Left lung (tissue), 10 donors: ENCODE results near the gene CSTF2T. TPM values are rescaled to one million over a fixed set of nuclear protein-coding genes. Genes with fewer than 3 reads are reported as not detected.

Source experiments
- ATAC-seq: fragments of 200-7000 bp; cut with Tn5 transposase; one replicate; pipeline ENCODE4 v1.9.1; 2020; ENCODE audit warnings: moderate library complexity
- DNase-seq, 4 donors: peaks; one replicate each; pipeline ENCODE4 v3.0.0-alpha.2; 2013 to 2020
- H3K27ac ChIP-seq, 2 donors: fragments of 200-600 bp; sonication (generic) in 1 of 2; one replicate each; pipeline versions ENCODE4 v1.5.0 to v1.8.0; 2020 to 2021
- H3K27me3 ChIP-seq, 2 donors: fragments of 200-600 bp; sonication (generic) in 1 of 2; one replicate each; pipeline versions ENCODE4 v1.5.0 to v1.8.0; 2020 to 2021
- H3K36me3 ChIP-seq, 2 donors: fragments of 200-600 bp; sonication (generic) in 1 of 2; one replicate each; pipeline versions ENCODE4 v1.5.0 to v1.8.0; 2020 to 2021
- H3K4me1 ChIP-seq, 2 donors: fragments of 200-600 bp; one replicate each; pipeline ENCODE4 v1.8.0; 2021
- H3K4me3 ChIP-seq, 2 donors: fragments of 200-600 bp; sonication (generic) in 1 of 2; one replicate each; pipeline versions ENCODE4 v1.5.0 to v1.8.0; 2020 to 2021; ENCODE audit warnings: mild to moderate bottlenecking in 1 of 2
- H3K9me3 ChIP-seq, 2 donors: fragments of 200-600 bp; sonication (generic) in 1 of 2; one replicate each; pipeline versions ENCODE4 v1.5.0 to v1.8.0; 2020 to 2021
- CTCF ChIP-seq, 2 donors: fragments of 200-600 bp; sonication (generic) in 1 of 2; IDR thresholded peaks; one replicate each; pipeline versions ENCODE4 v1.5.0 to v1.8.0; 2021; ENCODE audit warnings: antibody characterized with exemption in 2 of 2
- intact Hi-C, 2 donors: fragments of 100-400 bp; cut with DNase I; formaldehyde crosslinking; loops; one replicate each; pipeline versions ENCODE4 v1.11.2 to v1.14.2; 2022
- polyA plus RNA-seq, 6 donors: library from polyadenylated mRNA; unstranded; fragments of 120-200 nt; gene quantifications; one replicate each; pipeline ENCODE4 v1.2.1, GENCODE V29; 2013; ENCODE audit not compliant: insufficient read length in 6 of 6
- total RNA-seq, 2 donors: library from RNA; stranded (reverse); fragmentation: NEBNext Ultra II Directional; extraction: Animal tissue kit (Norgen Biotek cat#: 25700); gene quantifications; one replicate each; pipeline ENCODE4 v1.2.1, GENCODE V29; 2021
- donor health status: DM: no; HTN: yes; CAD: no.
- donor health status: DM: no; HTN: no; CAD: no.

CSTF2T gene
- total and polyA plus RNA-seq, 8 donors: 16.8 to 38.3 (median 35.1) TPM

- intact Hi-C loops: no loop called here
- Histone ChIP-seq H3K36me3 (no peaks in the 10 kb centered on the region), H3K27me3 (no peaks in the 10 kb centered on the region), H3K4me3 (no peak overlapping the region), H3K27ac (no peak overlapping the region), H3K9me3 (no peaks in the 10 kb centered on the region), H3K4me1 (no peaks in the 10 kb centered on the region)
- DNase-seq (no peak), ATAC-seq (no peak)
- no peak for TF ChIP-seq CTCF (IDR thresholded peaks at IDR 0.05)
Observed at GRCh38 chr10:51744235-51745000, 45.0 kb upstream of the CSTF2T start.

- no peak overlapping the region for H3K4me3 ChIP-seq
- no peak for ATAC-seq
- H3K27ac ChIP-seq: no peak overlapping the region
- no peak for DNase-seq
- no peaks in the 10 kb centered on the region for H3K9me3 ChIP-seq
- intact Hi-C loops: no loop called here
- no peaks in the 10 kb centered on the region for H3K36me3 ChIP-seq
- no peaks in the 10 kb centered on the region for H3K4me1 ChIP-seq
- no peak for TF ChIP-seq CTCF (IDR thresholded peaks at IDR 0.05)
- H3K27me3 ChIP-seq: no peaks in the 10 kb centered on the region
Observed at GRCh38 chr10:51743146-51743545, 43.8 kb upstream of the CSTF2T start.

- no peak for ATAC-seq
- TF ChIP-seq CTCF (IDR thresholded peaks at IDR 0.05): no peak
- Histone ChIP-seq H3K4me1 (no peaks in the 10 kb centered on the region), H3K27me3 (no peaks in the 10 kb centered on the region), H3K36me3 (no peaks in the 10 kb centered on the region), H3K27ac (no peak overlapping the region), H3K4me3 (no peak overlapping the region), H3K9me3 (no peaks in the 10 kb centered on the region)
- no peak for DNase-seq
- intact Hi-C loops: no loop called here
Observed at GRCh38 chr10:51733057-51733456, 33.7 kb upstream of the CSTF2T start.

- Histone ChIP-seq H3K4me1 (no peaks in the 10 kb centered on the region), H3K9me3 (no peaks in the 10 kb centered on the region), H3K36me3 (no peaks in the 10 kb centered on the region), H3K27ac (no peak overlapping the region), H3K27me3 (no peaks in the 10 kb centered on the region), H3K4me3 (no peak overlapping the region)
- ATAC-seq: no peak
- intact Hi-C loops: no loop called here
- TF ChIP-seq CTCF (IDR thresholded peaks at IDR 0.05): no peak
- peak in 2 of 4 donors; percentile 17 to 21 for DNase-seq
Observed at GRCh38 chr10:51729822-51730555, 30.6 kb upstream of the CSTF2T start.

- no peak for ATAC-seq
- TF ChIP-seq CTCF (IDR thresholded peaks at IDR 0.05): no peak
- no peaks in the 10 kb centered on the region for H3K27me3 ChIP-seq
- DNase-seq: no peak
- H3K27ac ChIP-seq: no peak overlapping the region
- no peaks in the 10 kb centered on the region for H3K4me1 ChIP-seq
- intact Hi-C loops: no loop called here
- H3K4me3 ChIP-seq: no peak overlapping the region
- H3K9me3 ChIP-seq: no peaks in the 10 kb centered on the region
- H3K36me3 ChIP-seq: no peaks in the 10 kb centered on the region
Observed at GRCh38 chr10:51724038-51724437, 24.6 kb upstream of the CSTF2T start.
